Chondrocyte (in vitro differentiated cells): ENCODE measurements around the gene DHX30. TPM values are rescaled to one million over a fixed set of nuclear protein-coding genes. Genes with fewer than 3 reads are reported as not detected.
A peak's percentile ranks its signal among the peaks of the same experiment; 100 is the strongest.

ENCODE experiments used
- DNase-seq: peaks from one replicate; pipeline ENCODE4 v3.0.0; 2021; ENCODE audit warnings: mixed read lengths, low spot score
- H3K27ac Mint-ChIP-seq: one replicate; pipeline ENCODE4 v1.8.0; 2021; ENCODE audit warnings: mild to moderate bottlenecking, moderate library complexity, mixed read lengths; ENCODE audit not compliant: unreplicated experiment
- H3K27me3 Mint-ChIP-seq: 2 replicates; pipeline ENCODE4 v1.8.0; 2021; ENCODE audit warnings: low read depth, mixed read lengths
- H3K36me3 Mint-ChIP-seq: 2 replicates; pipeline ENCODE4 v1.8.0; 2021; ENCODE audit warnings: low read depth, mixed read lengths
- H3K4me1 Mint-ChIP-seq: 2 replicates; pipeline ENCODE4 v1.8.0; 2021; ENCODE audit warnings: low read depth, mild to moderate bottlenecking, mixed read lengths
- H3K4me3 Mint-ChIP-seq: one replicate; pipeline ENCODE4 v1.8.0; 2021; ENCODE audit warnings: mild to moderate bottlenecking, moderate library complexity, mixed read lengths; ENCODE audit not compliant: unreplicated experiment
- H3K9me3 Mint-ChIP-seq: 2 replicates; pipeline ENCODE4 v1.8.0; 2021; ENCODE audit warnings: low read depth, mixed read lengths
- CTCF ChIP-seq: fragments of 200-600 bp; sonication (generic); IDR thresholded peaks from 2 replicates; pipeline ENCODE4 v1.5.0; 2021; ENCODE audit warnings: antibody characterized with exemption, mild to moderate bottlenecking, moderate library complexity
- total RNA-seq: library from RNA; stranded (reverse); gene quantifications from 3 replicates; pipeline ENCODE4 v1.2.1, GENCODE V29; 2021

Gene DHX30
- total RNA-seq, 1 donor from 2014 or later: 44.8 TPM

- no peak overlapping the region for H3K4me3 Mint-ChIP-seq
- peaks cover 24% of the 10 kb centered on the region for H3K4me1 Mint-ChIP-seq
- DNase-seq: no peak
- no peaks in the 10 kb centered on the region for H3K36me3 Mint-ChIP-seq
- no peaks in the 10 kb centered on the region for H3K9me3 Mint-ChIP-seq
- TF ChIP-seq CTCF: no peak
- H3K27me3 Mint-ChIP-seq: no peaks in the 10 kb centered on the region
- peak overlapping the region; percentile 68 for H3K27ac Mint-ChIP-seq
Observed at GRCh38 chr3:47762233-47762632, 40.7 kb upstream of the DHX30 start.

GRCh38 chr3:47766186-47766585, 36.8 kb upstream of the DHX30 start:
- peaks cover 3% of the 10 kb centered on the region for H3K36me3 Mint-ChIP-seq
- no peak overlapping the region for H3K4me3 Mint-ChIP-seq
- no peaks in the 10 kb centered on the region for H3K27me3 Mint-ChIP-seq
- H3K27ac Mint-ChIP-seq: peak overlapping the region; percentile 54
- no peak for DNase-seq
- H3K9me3 Mint-ChIP-seq: no peaks in the 10 kb centered on the region
- TF ChIP-seq CTCF: no peak
- H3K4me1 Mint-ChIP-seq: peaks cover 20% of the 10 kb centered on the region

GRCh38 chr3:47772047-47772446, 30.9 kb upstream of the DHX30 start:
- peak; percentile 26 for DNase-seq
- peaks cover 8% of the 10 kb centered on the region for H3K36me3 Mint-ChIP-seq
- H3K27ac Mint-ChIP-seq: no peak overlapping the region

GRCh38 chr3:47772788-47773187, 30.1 kb upstream of the DHX30 start:
- no peak for TF ChIP-seq CTCF
- peak; percentile 12 for DNase-seq
- Mint-ChIP-seq H3K27ac (no peak overlapping the region), H3K27me3 (no peaks in the 10 kb centered on the region), H3K4me1 (peaks cover 16% of the 10 kb centered on the region), H3K4me3 (no peak overlapping the region), H3K36me3 (peaks cover 8% of the 10 kb centered on the region), H3K9me3 (no peaks in the 10 kb centered on the region)

More at GRCh38 chr3:47772047-47772446, 30.9 kb upstream of the DHX30 start:
- TF ChIP-seq CTCF: no peak
- no peaks in the 10 kb centered on the region for H3K27me3 Mint-ChIP-seq
- no peaks in the 10 kb centered on the region for H3K9me3 Mint-ChIP-seq
- peaks cover 16% of the 10 kb centered on the region for H3K4me1 Mint-ChIP-seq
- no peak overlapping the region for H3K4me3 Mint-ChIP-seq

- H3K27ac Mint-ChIP-seq: no peak overlapping the region
- H3K4me3 Mint-ChIP-seq: no peak overlapping the region
- H3K27me3 Mint-ChIP-seq: no peaks in the 10 kb centered on the region
- no peak for TF ChIP-seq CTCF
- H3K9me3 Mint-ChIP-seq: no peaks in the 10 kb centered on the region
- peaks cover 36% of the 10 kb centered on the region for H3K4me1 Mint-ChIP-seq
- peak; percentile 8 for DNase-seq
- H3K36me3 Mint-ChIP-seq: no peaks in the 10 kb centered on the region
Observed at GRCh38 chr3:47778746-47779145, 24.2 kb upstream of the DHX30 start.
